Measurements from ENCODE around the gene STK17B. TPM values are rescaled to one million over a fixed set of nuclear protein-coding genes. Genes with fewer than 3 reads are reported as not detected.

Gene STK17B
- total RNA-seq, 1 experiment from 2014 or later: 20.7 TPM

DNA sequence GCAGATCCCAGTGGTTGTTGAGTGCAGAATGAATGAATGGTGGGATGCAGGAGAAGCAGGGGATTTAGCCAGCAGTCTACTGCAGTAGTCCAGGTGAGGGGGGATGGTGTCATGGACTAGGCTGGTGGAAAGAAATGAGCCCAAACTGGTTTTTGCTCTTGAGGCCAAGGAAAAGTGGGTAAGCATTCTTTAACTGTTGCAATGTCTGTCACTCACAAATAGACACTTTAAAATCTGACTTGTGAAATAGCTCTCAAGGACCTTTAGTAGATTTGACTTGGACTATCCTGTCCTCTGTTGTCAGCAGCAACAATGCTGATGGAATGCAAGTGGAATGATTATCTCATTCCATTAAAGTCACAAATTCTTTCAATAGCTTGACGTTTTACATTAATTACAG lies 37.5 kb upstream of the STK17B start:
- H3K9me3 Mint-ChIP-seq (ENCODE audit: unreplicated experiment): no peaks in the 10 kb centered on the region
- intact Hi-C loops (cut with micrococcal nuclease): no loop called here
- H3K36me3 Mint-ChIP-seq (ENCODE audit: insufficient read depth, unreplicated experiment): no peaks in the 10 kb centered on the region
- no peaks in the 10 kb centered on the region for H3K27me3 Mint-ChIP-seq (ENCODE audit: insufficient read depth, unreplicated experiment)
- TF ChIP-seq, protein P1, sequence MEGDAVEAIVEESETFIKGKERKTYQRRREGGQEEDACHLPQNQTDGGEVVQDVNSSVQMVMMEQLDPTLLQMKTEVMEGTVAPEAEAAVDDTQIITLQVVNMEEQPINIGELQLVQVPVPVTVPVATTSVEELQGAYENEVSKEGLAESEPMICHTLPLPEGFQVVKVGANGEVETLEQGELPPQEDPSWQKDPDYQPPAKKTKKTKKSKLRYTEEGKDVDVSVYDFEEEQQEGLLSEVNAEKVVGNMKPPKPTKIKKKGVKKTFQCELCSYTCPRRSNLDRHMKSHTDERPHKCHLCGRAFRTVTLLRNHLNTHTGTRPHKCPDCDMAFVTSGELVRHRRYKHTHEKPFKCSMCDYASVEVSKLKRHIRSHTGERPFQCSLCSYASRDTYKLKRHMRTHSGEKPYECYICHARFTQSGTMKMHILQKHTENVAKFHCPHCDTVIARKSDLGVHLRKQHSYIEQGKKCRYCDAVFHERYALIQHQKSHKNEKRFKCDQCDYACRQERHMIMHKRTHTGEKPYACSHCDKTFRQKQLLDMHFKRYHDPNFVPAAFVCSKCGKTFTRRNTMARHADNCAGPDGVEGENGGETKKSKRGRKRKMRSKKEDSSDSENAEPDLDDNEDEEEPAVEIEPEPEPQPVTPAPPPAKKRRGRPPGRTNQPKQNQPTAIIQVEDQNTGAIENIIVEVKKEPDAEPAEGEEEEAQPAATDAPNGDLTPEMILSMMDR (IDR thresholded peaks at IDR 0.05; ENCODE audit: unreplicated experiment): no peak
- POLR2A ChIA-PET: no interaction called here
- BruUV-seq (replicated peaks): no TSS peak
- peaks cover 25% of the 10 kb centered on the region for H3K4me1 Mint-ChIP-seq (ENCODE audit: insufficient read depth, unreplicated experiment)
- CTCF ChIA-PET: interaction anchor here (0.6 to 0.7 kb wide), 2 partner anchors 530 to 1178 kb away, joined by 3 to 7 read pairs; no protein-coding TSS in a partner anchor
- no peak for DNase-seq (ENCODE audit: unreplicated experiment)
- H3K27ac Mint-ChIP-seq (ENCODE audit: low read depth, unreplicated experiment): no peak overlapping the region
- H3K4me3 Mint-ChIP-seq (ENCODE audit: unreplicated experiment): no peak overlapping the region

DNA sequence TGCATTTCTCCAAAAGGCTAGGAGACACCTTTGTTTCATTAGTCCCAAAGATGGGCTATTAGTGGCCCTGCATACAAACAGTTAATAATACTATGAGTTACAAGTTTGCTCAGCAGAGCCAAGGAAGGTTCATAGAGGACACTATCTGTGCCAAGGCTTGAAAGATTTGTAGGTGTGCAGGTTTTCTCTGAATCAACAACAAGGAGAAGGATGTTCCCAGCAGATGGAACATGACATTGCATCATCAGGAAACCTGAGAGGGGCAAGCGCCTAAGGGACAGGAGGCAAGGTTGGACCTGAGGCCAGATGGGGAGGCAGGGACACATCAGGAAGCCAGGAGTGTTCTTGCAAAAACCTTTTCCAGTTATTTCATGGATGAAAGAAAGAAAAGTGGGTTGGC lies 35.4 kb upstream of the STK17B start:
- H3K27me3 Mint-ChIP-seq (ENCODE audit: insufficient read depth, unreplicated experiment): no peaks in the 10 kb centered on the region
- no peaks in the 10 kb centered on the region for H3K36me3 Mint-ChIP-seq (ENCODE audit: insufficient read depth, unreplicated experiment)
- no peaks in the 10 kb centered on the region for H3K9me3 Mint-ChIP-seq (ENCODE audit: unreplicated experiment)
- intact Hi-C loops (cut with micrococcal nuclease): no loop called here
- TF ChIP-seq, protein P1 (IDR thresholded peaks at IDR 0.05; ENCODE audit: unreplicated experiment): no peak
- H3K4me1 Mint-ChIP-seq (ENCODE audit: insufficient read depth, unreplicated experiment): peaks cover 25% of the 10 kb centered on the region
- ChIA-PET POLR2A (interaction anchor here (1.1 to 3.7 kb wide), 6 partner anchors 14 to 69 kb away, joined by 3 to 32 read pairs (median 12); partner anchors contain the start of gene STK17B), CTCF (interaction anchor here (1.0 kb wide), 1 partner anchor 36 kb away, joined by 3 read pairs; the partner anchor contains the start of gene STK17B)
- peak; percentile 91 for DNase-seq (ENCODE audit: unreplicated experiment)
- BruUV-seq (replicated peaks): no TSS peak
- H3K4me3 Mint-ChIP-seq (ENCODE audit: unreplicated experiment): peak overlapping the region; percentile 10
- peak overlapping the region; percentile 2 for H3K27ac Mint-ChIP-seq (ENCODE audit: low read depth, unreplicated experiment)

DNA sequence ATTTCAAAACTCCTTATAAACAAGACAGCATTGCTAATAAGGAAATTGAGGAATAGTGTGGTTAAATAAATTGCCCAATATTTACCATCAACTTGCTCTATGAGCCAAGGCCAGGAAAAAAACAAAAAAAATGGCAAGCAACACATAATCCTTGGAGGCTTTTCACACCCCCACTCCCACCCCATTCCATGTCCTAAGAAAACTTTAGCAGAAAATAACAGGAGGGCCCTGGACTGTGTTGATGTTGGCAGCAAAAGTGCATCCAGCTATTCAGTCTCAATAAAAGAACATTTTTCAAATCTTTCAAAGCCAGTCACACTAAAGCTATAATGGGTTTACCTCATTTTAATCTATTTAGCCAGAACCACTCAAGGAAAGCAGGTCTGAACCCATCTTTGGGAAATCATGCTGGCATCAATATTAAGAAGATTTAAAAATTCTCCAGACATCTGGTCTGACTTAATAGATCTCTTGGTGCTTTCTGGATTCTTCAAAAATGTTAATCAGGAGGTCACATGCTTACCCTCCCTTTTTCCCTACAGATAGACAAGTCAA lies 34.6 kb upstream of the STK17B start:
- BruUV-seq (replicated peaks): no TSS peak
- peaks cover 30% of the 10 kb centered on the region for H3K4me1 Mint-ChIP-seq (ENCODE audit: insufficient read depth, unreplicated experiment)
- DNase-seq (ENCODE audit: unreplicated experiment): peak; percentile 90
- TF ChIP-seq, protein P1 (IDR thresholded peaks at IDR 0.05; ENCODE audit: unreplicated experiment): no peak
- no peaks in the 10 kb centered on the region for H3K9me3 Mint-ChIP-seq (ENCODE audit: unreplicated experiment)
- no peaks in the 10 kb centered on the region for H3K27me3 Mint-ChIP-seq (ENCODE audit: insufficient read depth, unreplicated experiment)
- H3K4me3 Mint-ChIP-seq (ENCODE audit: unreplicated experiment): peak overlapping the region; percentile 10
- H3K36me3 Mint-ChIP-seq (ENCODE audit: insufficient read depth, unreplicated experiment): no peaks in the 10 kb centered on the region
- intact Hi-C loops (cut with micrococcal nuclease): no loop called here
- ChIA-PET CTCF (interaction anchor here (1.0 to 1.2 kb wide), 2 partner anchors 12 to 35 kb away, joined by 3 to 4 read pairs; partner anchors contain the start of gene STK17B), POLR2A (interaction anchor here (0.6 to 3.7 kb wide), 9 partner anchors 27 to 456 kb away, joined by 3 to 32 read pairs (median 4); partner anchors contain the start of gene STK17B)
- peak overlapping the region; percentile 2 for H3K27ac Mint-ChIP-seq (ENCODE audit: low read depth, unreplicated experiment)

DNA sequence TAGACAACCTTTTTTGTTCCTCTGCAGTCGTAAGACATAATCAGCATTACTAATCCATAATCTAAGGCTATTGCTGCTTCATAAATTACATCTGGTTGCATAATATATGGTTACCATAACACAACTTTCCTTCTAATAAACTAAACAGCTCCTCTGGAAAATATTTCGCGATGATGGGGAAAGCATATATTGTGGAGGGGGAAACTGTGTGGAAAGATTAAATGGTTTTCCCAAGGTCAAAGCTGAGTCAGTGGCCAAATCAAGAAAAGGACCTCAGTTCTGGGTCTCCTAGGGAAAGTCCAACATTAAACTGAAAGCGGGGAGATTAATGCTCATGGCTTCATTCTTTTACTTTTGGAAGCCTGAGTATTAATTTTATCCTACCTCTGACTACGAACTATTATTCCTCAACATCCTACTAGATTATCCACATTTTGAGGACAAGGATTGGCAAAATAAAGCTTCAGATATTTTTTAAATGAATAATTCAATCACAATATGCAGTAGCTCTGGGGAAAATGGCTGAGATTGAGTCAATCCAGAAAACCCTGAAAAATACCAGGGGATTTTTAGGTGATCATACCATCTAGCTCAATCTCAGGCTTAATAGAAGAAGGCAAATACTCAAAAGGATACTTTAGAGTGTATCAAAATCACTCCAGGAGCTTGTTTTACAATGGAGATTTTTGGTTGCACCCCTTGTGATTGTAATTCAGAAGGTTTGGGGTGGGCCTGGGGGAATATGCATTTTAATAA lies 33.8 kb upstream of the STK17B start:
- no peaks in the 10 kb centered on the region for H3K9me3 Mint-ChIP-seq (ENCODE audit: unreplicated experiment)
- H3K4me3 Mint-ChIP-seq (ENCODE audit: unreplicated experiment): no peak overlapping the region
- no peaks in the 10 kb centered on the region for H3K36me3 Mint-ChIP-seq (ENCODE audit: insufficient read depth, unreplicated experiment)
- intact Hi-C loops (cut with micrococcal nuclease): no loop called here
- CTCF ChIA-PET: interaction anchor here (0.6 to 1.7 kb wide), 7 partner anchors 13 to 418 kb away, joined by 3 to 5 read pairs (median 4); no protein-coding TSS in a partner anchor
- TF ChIP-seq, protein P1 (IDR thresholded peaks at IDR 0.05; ENCODE audit: unreplicated experiment): no peak
- no peaks in the 10 kb centered on the region for H3K27me3 Mint-ChIP-seq (ENCODE audit: insufficient read depth, unreplicated experiment)
- BruUV-seq (replicated peaks): no TSS peak
- no peak overlapping the region for H3K27ac Mint-ChIP-seq (ENCODE audit: low read depth, unreplicated experiment)
- POLR2A ChIA-PET: interaction anchor here (0.6 to 3.7 kb wide), 8 partner anchors 9 to 71 kb away, joined by 3 to 32 read pairs (median 6); partner anchors contain the start of gene STK17B
- DNase-seq (ENCODE audit: unreplicated experiment): peak; percentile 17
- peaks cover 30% of the 10 kb centered on the region for H3K4me1 Mint-ChIP-seq (ENCODE audit: insufficient read depth, unreplicated experiment)

Measured in MCF 10A (cell line).